ENCODE data around the gene MLST8.
A peak's percentile ranks its signal among the peaks of the same experiment; 100 is the strongest.

MLST8 gene

DNA sequence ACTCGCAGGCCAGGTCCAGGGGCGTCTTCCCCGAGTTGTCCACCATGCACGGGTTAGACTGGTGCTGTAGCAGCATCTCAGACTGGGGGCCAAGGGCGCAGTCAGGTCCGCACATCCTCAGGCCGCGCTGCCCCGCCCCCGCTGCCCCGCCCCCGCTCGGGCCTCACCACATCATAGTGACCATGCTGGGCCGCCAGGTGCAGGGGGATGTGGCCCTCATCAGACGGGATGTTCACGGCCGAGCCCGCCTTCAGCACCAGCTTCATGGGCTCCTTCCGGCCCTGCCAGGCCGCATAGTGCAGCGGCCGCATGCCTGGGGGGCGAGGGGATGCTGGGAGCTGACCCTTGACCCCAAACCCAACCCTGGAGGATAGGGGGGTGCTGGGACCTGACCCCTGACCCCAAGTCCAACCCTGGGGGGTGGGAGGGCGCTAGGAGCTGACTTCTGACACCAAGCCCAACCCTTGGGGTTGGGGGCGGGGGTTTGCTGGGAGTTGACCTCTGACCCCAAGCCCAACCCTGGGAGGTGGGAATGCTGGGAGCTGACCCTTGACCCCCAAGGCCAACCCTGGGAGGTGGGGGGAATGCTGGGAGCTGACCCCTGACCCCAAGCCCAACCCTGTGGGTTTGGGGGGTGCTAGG lies 15.9 kb upstream of the MLST8 start:
- H3K4me3 ChIP-seq (ENCODE audit: low read depth, low read length): no peak overlapping the region
- TF ChIP-seq, protein P1, sequence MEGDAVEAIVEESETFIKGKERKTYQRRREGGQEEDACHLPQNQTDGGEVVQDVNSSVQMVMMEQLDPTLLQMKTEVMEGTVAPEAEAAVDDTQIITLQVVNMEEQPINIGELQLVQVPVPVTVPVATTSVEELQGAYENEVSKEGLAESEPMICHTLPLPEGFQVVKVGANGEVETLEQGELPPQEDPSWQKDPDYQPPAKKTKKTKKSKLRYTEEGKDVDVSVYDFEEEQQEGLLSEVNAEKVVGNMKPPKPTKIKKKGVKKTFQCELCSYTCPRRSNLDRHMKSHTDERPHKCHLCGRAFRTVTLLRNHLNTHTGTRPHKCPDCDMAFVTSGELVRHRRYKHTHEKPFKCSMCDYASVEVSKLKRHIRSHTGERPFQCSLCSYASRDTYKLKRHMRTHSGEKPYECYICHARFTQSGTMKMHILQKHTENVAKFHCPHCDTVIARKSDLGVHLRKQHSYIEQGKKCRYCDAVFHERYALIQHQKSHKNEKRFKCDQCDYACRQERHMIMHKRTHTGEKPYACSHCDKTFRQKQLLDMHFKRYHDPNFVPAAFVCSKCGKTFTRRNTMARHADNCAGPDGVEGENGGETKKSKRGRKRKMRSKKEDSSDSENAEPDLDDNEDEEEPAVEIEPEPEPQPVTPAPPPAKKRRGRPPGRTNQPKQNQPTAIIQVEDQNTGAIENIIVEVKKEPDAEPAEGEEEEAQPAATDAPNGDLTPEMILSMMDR (conservative IDR thresholded peaks at IDR 0.05; ENCODE audit: low read depth, low read length): no peak
- no peak for DNase-seq (ENCODE audit: low read depth)

DNA sequence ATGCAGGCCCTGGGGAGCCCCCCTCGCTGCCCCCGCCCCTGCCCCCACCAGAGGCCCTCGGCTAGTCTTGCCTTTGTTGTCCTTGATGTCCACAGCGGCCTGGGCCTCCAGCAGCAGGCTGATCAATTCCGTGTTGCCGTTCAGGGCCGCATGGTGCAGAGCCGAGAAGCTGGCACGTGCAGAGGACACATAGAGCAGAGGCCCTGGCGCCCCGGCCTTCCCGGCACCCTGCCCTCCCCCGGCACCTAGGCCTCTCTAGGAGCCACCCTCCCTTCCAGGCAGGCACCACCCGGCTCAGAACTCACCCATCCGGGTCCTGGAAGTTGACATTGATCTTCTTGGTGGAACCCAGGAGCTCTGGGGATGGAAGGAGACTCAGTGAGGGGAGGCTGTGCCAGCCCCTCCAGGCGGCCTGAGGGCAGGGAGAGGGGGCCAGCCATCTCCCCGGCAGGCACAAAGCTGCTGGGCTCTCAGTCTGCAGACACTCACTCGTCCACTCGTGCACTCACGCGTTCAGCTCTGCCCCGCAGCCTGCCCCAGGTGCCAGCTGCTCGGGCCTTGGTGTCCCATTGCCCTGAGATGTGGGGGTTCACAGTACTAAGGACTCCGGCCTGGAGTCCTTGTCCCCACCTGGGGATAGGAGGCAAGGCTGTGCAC lies 15.1 kb upstream of the MLST8 start:
- TF ChIP-seq, protein P1 (conservative IDR thresholded peaks at IDR 0.05; ENCODE audit: low read depth, low read length): no peak
- no peak for DNase-seq (ENCODE audit: low read depth)
- H3K4me3 ChIP-seq (ENCODE audit: low read depth, low read length): no peak overlapping the region

GRCh38 chr16:2190659-2191445 lies 14.4 kb upstream of the MLST8 start:
- DNase-seq (ENCODE audit: low read depth): no peak
- no peak overlapping the region for H3K4me3 ChIP-seq (ENCODE audit: low read depth, low read length)
- TF ChIP-seq, protein P1 (conservative IDR thresholded peaks at IDR 0.05; ENCODE audit: low read depth, low read length): no peak

- TF ChIP-seq, protein P1 (conservative IDR thresholded peaks at IDR 0.05; ENCODE audit: low read depth, low read length): no peak
- H3K4me3 ChIP-seq (ENCODE audit: low read depth, low read length): no peak overlapping the region
- DNase-seq (ENCODE audit: low read depth): no peak
Measured at GRCh38 chr16:2191446-2191706, 13.9 kb upstream of the MLST8 start.

DNA sequence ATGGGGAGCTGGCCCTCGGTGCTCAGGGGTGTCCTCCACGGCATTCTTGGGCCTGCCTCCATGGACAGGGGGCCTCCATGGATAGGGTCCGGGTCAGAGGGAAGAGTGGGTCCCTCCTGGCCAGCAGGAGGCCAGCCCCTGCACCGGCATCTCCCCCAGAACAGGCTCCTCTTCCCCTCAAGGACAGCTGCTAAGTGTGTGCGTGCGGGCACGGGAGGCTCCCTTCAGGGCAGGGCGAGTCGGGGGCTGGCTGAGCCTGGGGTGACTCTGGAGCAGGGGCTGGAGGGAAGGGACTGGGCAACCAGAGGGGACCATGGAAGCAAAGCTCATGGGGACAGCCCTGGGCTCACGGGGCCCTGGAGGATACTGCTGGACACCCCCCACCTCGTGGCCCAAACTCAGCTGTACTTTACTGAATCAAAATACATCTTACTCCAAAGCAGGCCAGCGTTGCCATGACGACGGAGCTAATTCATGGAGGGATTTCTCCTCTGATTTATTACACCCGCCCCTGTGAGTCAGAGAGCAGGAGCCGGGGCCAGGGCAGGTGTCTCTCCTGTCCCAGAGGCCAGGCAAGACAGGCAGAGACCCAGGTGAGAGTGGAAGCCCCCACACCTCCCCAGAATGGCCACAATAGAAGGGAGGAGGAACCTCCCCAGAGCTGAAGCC lies 11.0 kb upstream of the MLST8 start:
- TF ChIP-seq, protein P1 (conservative IDR thresholded peaks at IDR 0.05; ENCODE audit: low read depth, low read length): no peak

DNA sequence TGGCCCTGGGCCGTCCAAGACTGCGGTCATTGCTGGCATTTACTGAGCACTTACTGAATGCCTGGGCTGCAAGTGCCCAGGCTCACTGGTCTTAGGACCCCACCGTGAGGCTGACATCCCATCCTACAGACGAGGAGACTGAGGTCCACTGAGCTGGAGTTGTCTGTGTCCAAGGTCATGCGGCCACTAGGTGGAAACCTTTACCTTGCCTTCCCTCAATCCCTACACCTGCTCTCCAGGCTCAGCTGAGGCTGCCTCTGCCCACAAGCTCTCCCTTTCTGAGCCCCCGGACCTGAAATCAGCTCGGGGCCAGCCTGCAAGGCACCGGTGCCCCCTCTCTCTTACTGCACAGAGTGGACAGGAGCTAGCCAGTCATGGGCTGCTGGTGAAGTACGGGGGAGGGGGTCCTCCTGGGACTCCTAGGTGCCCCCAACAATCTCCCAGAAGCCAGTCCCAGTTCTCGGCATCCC lies 10.4 kb upstream of the MLST8 start:
- TF ChIP-seq, protein P1 (conservative IDR thresholded peaks at IDR 0.05; ENCODE audit: low read depth, low read length): peak; percentile 48
- DNase-seq (ENCODE audit: low read depth): peak; percentile 59
- no peak overlapping the region for H3K4me3 ChIP-seq (ENCODE audit: low read depth, low read length)

More for the DNA sequence above, 11.0 kb upstream of the MLST8 start:
- DNase-seq (ENCODE audit: low read depth): peak; percentile 34
- no peak overlapping the region for H3K4me3 ChIP-seq (ENCODE audit: low read depth, low read length)

Measured in choroid plexus epithelial cell (primary cell).